ENCODE results near the gene TBX10. TPM values are rescaled to one million over a fixed set of nuclear protein-coding genes. Genes with fewer than 3 reads are reported as not detected.

The TBX10 gene
- polyA plus RNA-seq, 1 of the 3 experiments (the other 2 are of a cell fraction), result not detected

- ChIA-PET CTCF (interaction anchor here (1.0 to 7.1 kb wide), 5 partner anchors 10 to 115 kb away, joined by 3 to 107 read pairs (median 3); partner anchors contain the start of gene NUDT8), POLR2A (no interaction called here)
- no peak overlapping the region for H3K4me2 ChIP-seq
Measured at GRCh38 chr11:67617243-67617953, 22.2 kb downstream of the TBX10 start.

DNA sequence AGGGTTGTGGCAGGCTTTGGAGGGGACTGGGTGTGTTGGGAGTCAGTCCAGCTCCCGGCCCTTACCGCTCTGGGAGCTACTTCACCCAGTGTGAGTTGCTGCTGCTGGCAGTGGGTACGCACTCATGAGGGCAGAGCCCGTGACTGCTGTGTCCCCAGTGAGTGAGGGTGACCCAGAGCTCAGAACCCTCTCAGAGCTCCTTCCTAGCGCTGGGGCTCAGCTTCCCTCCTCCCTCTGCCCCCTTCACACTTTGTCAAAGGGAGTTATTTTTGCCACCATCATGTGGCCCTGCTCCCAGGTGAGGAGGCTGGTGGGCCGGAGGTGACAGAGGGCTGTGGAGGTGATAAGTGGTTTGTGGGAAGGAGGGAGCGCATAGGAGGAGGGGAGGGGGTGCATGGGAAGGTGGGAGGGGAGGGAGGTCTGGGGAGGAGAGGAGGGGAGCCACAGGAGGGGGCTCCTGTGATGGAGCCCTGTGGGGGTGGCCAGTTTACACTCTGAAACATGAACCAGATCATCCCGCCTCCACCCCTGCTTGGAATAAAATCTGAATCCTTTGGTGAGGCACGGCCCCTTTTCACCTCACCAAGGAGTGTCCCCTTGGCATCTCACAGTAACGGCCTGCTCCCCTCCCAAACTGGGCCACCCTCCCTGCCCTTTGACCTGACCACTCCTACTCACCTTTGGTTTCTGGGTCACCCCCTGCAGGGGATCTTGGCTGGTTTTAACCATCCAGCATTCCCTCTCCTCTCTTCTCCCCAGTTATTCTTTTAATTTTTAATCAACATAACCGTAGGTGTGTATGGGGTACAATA, 22.9 kb downstream of the TBX10 start:
- WGBS (ENCODE audit: low lambda C conversion rate), result 78% methylated on average over 11 of the region's 11 CpGs
- Histone ChIP-seq H3K4me1 (ENCODE audit: control insufficient read depth in 1 of 2, insufficient read depth in 2 of 2, low read depth in 1 of 2, low read length in 1 of 2) (no peaks in the 10 kb centered on the region; a peak in 1 of 4 replicates), H3K36me3 (replicated peaks in 1 of 2; ENCODE audit: control insufficient read depth in 1 of 2, insufficient read depth in 2 of 2, low read length in 1 of 2) (peaks cover 0 to 11% of the 10 kb centered on the region in 2 experiments), H3K79me2 (ENCODE audit: insufficient read depth) (no peaks in the 10 kb centered on the region), H3K27ac (ENCODE audit: low read depth in 2 of 2, low read length in 1 of 2) (no peak overlapping the region), H3K9me3 (no peaks in the 10 kb centered on the region), H3K4me2 (no peak overlapping the region), H3K9me2 (no peaks in the 10 kb centered on the region), H2AFZ (ENCODE audit: low read depth) (no peak overlapping the region), H3K27me3 (ENCODE audit: insufficient read depth) (no peaks in the 10 kb centered on the region), H3F3A (replicated peaks; ENCODE audit: insufficient read depth) (no peaks in the 10 kb centered on the region), H3K9ac (no peak overlapping the region), H4K20me1 (ENCODE audit: insufficient read depth) (peaks cover 2% of the 10 kb centered on the region; the same call in 1 of the 2 replicates), H3K4me3 (ENCODE audit: low read depth in 2 of 2, low read length in 1 of 2) (no peak overlapping the region)
- TF ChIP-seq EP300 (IDR thresholded peaks at IDR 0.05; ENCODE audit: borderline replicate concordance in 1 of 2, low read depth in 1 of 2, low read length in 1 of 2), result no peak
- TF ChIP-seq TEAD4 (IDR thresholded peaks at IDR 0.05; ENCODE audit: borderline replicate concordance, insufficient read depth), result no peak
- no peak for TF ChIP-seq FOXJ3 (CRISPR knock-in tag; IDR thresholded peaks at IDR 0.05)
- TF ChIP-seq TAF1 (IDR thresholded peaks at IDR 0.05; ENCODE audit: borderline replicate concordance, low read depth, low read length), result no peak
- TF ChIP-seq MEF2A (IDR thresholded peaks at IDR 0.05; ENCODE audit: borderline replicate concordance, low read depth), result no peak
- TF ChIP-seq, protein P1, sequence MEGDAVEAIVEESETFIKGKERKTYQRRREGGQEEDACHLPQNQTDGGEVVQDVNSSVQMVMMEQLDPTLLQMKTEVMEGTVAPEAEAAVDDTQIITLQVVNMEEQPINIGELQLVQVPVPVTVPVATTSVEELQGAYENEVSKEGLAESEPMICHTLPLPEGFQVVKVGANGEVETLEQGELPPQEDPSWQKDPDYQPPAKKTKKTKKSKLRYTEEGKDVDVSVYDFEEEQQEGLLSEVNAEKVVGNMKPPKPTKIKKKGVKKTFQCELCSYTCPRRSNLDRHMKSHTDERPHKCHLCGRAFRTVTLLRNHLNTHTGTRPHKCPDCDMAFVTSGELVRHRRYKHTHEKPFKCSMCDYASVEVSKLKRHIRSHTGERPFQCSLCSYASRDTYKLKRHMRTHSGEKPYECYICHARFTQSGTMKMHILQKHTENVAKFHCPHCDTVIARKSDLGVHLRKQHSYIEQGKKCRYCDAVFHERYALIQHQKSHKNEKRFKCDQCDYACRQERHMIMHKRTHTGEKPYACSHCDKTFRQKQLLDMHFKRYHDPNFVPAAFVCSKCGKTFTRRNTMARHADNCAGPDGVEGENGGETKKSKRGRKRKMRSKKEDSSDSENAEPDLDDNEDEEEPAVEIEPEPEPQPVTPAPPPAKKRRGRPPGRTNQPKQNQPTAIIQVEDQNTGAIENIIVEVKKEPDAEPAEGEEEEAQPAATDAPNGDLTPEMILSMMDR (IDR thresholded peaks at IDR 0.05), result no peak
- TF ChIP-seq YY1 (IDR thresholded peaks at IDR 0.05; ENCODE audit: low read depth), result no peak
- TF ChIP-seq RAD21 (IDR thresholded peaks at IDR 0.05; ENCODE audit: low read length), result no peak
- TF ChIP-seq GABPA (IDR thresholded peaks at IDR 0.05; ENCODE audit: low read depth), result no peak
- TF ChIP-seq NRF1 (IDR thresholded peaks at IDR 0.05; ENCODE audit: low read depth, low read length), result no peak
- TF ChIP-seq SIN3A (IDR thresholded peaks at IDR 0.05; ENCODE audit: borderline replicate concordance, low read depth, low read length), result no peak
- ChIA-PET POLR2A (no interaction called here), CTCF (interaction anchor here (1.1 to 7.1 kb wide), 5 partner anchors 9 to 116 kb away, joined by 3 to 107 read pairs (median 5); partner anchors contain the start of genes GSTP1 and NUDT8)
- DNase-seq, result no peak

More at GRCh38 chr11:67617243-67617953, 22.2 kb downstream of the TBX10 start:
- Histone ChIP-seq H3K9me3 (no peaks in the 10 kb centered on the region), H3K9me2 (no peaks in the 10 kb centered on the region), H3K36me3 (replicated peaks in 1 of 2; ENCODE audit: control insufficient read depth in 1 of 2, insufficient read depth in 2 of 2, low read length in 1 of 2) (peaks cover 0 to 5% of the 10 kb centered on the region in 2 experiments), H3K27ac (ENCODE audit: low read depth in 2 of 2, low read length in 1 of 2) (no peak overlapping the region), H3K9ac (no peak overlapping the region), H2AFZ (ENCODE audit: low read depth) (no peak overlapping the region), H3K79me2 (ENCODE audit: insufficient read depth) (no peaks in the 10 kb centered on the region), H3K4me3 (ENCODE audit: low read depth in 2 of 2, low read length in 1 of 2) (no peak overlapping the region), H3F3A (replicated peaks; ENCODE audit: insufficient read depth) (no peaks in the 10 kb centered on the region), H3K4me1 (ENCODE audit: control insufficient read depth in 1 of 2, insufficient read depth in 2 of 2, low read depth in 1 of 2, low read length in 1 of 2) (no peaks in the 10 kb centered on the region; a peak in 1 of 4 replicates), H3K27me3 (ENCODE audit: insufficient read depth) (no peaks in the 10 kb centered on the region), H4K20me1 (ENCODE audit: insufficient read depth) (peaks cover 2% of the 10 kb centered on the region; the same call in 1 of the 2 replicates)
- DNase-seq, result no peak
- 75% methylated on average over 7 of the region's 7 CpGs for WGBS (ENCODE audit: low lambda C conversion rate)
- TF ChIP-seq MXI1 (IDR thresholded peaks at IDR 0.05; ENCODE audit: low read depth, low read length), result no peak
- TF ChIP-seq RAD21 (IDR thresholded peaks at IDR 0.05; ENCODE audit: low read length), result no peak
- TF ChIP-seq RCOR1 (IDR thresholded peaks at IDR 0.05; ENCODE audit: low read length), result no peak
- no peak for TF ChIP-seq NRF1 (IDR thresholded peaks at IDR 0.05; ENCODE audit: low read depth, low read length)
- TF ChIP-seq USF1 (IDR thresholded peaks at IDR 0.05; ENCODE audit: borderline replicate concordance, low read depth), result no peak
- no peak for TF ChIP-seq GABPA (IDR thresholded peaks at IDR 0.05; ENCODE audit: low read depth)
- no peak for TF ChIP-seq PBX3 (IDR thresholded peaks at IDR 0.05)
- no peak for TF ChIP-seq TCF12 (IDR thresholded peaks at IDR 0.05)
- TF ChIP-seq FOSL2 (IDR thresholded peaks at IDR 0.05; ENCODE audit: borderline replicate concordance, low read depth), result no peak
- no peak for TF ChIP-seq JUND (IDR thresholded peaks at IDR 0.05)
- TF ChIP-seq EZH2phosphoT487 (IDR thresholded peaks at IDR 0.05; ENCODE audit: borderline replicate concordance, low read depth), result no peak
- TF ChIP-seq ELF1 (IDR thresholded peaks at IDR 0.05), result no peak
- TF ChIP-seq EP300 (IDR thresholded peaks at IDR 0.05; ENCODE audit: borderline replicate concordance in 1 of 2, low read depth in 1 of 2, low read length in 1 of 2), result no peak
- no peak for TF ChIP-seq TAF1 (IDR thresholded peaks at IDR 0.05; ENCODE audit: borderline replicate concordance, low read depth, low read length)
- TF ChIP-seq SIN3A (IDR thresholded peaks at IDR 0.05; ENCODE audit: borderline replicate concordance, low read depth, low read length), result no peak
- TF ChIP-seq FOXJ3 (CRISPR knock-in tag; IDR thresholded peaks at IDR 0.05), result no peak
- no peak for TF ChIP-seq SMC3 (IDR thresholded peaks at IDR 0.05; ENCODE audit: low read depth, low read length)
- TF ChIP-seq FOXM1 (IDR thresholded peaks at IDR 0.05; ENCODE audit: low read depth), result no peak
